Measurements from ENCODE around the gene MED28.
"Not testable (repeated sequence)": the region's sequence is repeated elsewhere in the genome, so short reads cannot be mapped to it uniquely, and the experiment has no call there.

Gene MED28

GRCh38 chr4:17619416-17620105 lies 5.1 kb downstream of the MED28 start:
- no peak for DNase-seq

- DNase-seq: no peak
Observed at GRCh38 chr4:17623451-17624001, 9.1 kb downstream of the MED28 start.

GRCh38 chr4:17624821-17625220 lies 10.4 kb downstream of the MED28 start:
- DNase-seq: no peak

GRCh38 chr4:17630228-17630627 lies 15.8 kb downstream of the MED28 start:
- DNase-seq: no peak

- no peak for DNase-seq
Observed at GRCh38 chr4:17633600-17633999, 19.2 kb downstream of the MED28 start.

GRCh38 chr4:17635056-17635455 lies 20.6 kb downstream of the MED28 start:
- DNase-seq: no peak

GRCh38 chr4:17636341-17636695 lies 21.9 kb downstream of the MED28 start:
- no peak for DNase-seq

- peak; percentile 87 for DNase-seq
Observed at GRCh38 chr4:17636696-17637622, 22.5 kb downstream of the MED28 start.

- no peak for DNase-seq
Observed at GRCh38 chr4:17639136-17639535, 24.7 kb downstream of the MED28 start.

GRCh38 chr4:17642398-17642783 lies 27.9 kb downstream of the MED28 start:
- no peak for DNase-seq

GRCh38 chr4:17646693-17647092 lies 32.3 kb downstream of the MED28 start:
- DNase-seq: no peak

- no peak for DNase-seq
Observed at GRCh38 chr4:17647176-17647806, 32.9 kb downstream of the MED28 start.

- no peak for DNase-seq
Observed at GRCh38 chr4:17647927-17648326, 33.5 kb downstream of the MED28 start.

GRCh38 chr4:17650406-17650805 lies 36.0 kb downstream of the MED28 start:
- DNase-seq: no peak

GRCh38 chr4:17654701-17655100 lies 40.3 kb downstream of the MED28 start:
- no peak for DNase-seq

- peak; percentile 76 for DNase-seq
Observed at GRCh38 chr4:17657090-17657489, 42.6 kb downstream of the MED28 start.

- DNase-seq: no peak
Observed at GRCh38 chr4:17657849-17658248, 43.4 kb downstream of the MED28 start.

- DNase-seq: not testable (repeated sequence)
Observed at GRCh38 chr4:17659196-17659595, 44.8 kb downstream of the MED28 start.

- DNase-seq: no peak
Observed at GRCh38 chr4:17662694-17663093, 48.3 kb downstream of the MED28 start.

GRCh38 chr4:17664755-17665154 lies 50.3 kb downstream of the MED28 start:
- no peak for DNase-seq

- no peak for DNase-seq
Observed at GRCh38 chr4:17665346-17665745, 50.9 kb downstream of the MED28 start.

- no peak for DNase-seq
Observed at GRCh38 chr4:17665852-17666251, 51.4 kb downstream of the MED28 start.

GRCh38 chr4:17667253-17667652 lies 52.8 kb downstream of the MED28 start:
- no peak for DNase-seq
